ELF-1 (cell line): ENCODE results near the gene HLX.

ENCODE experiments used
- DNase-seq: peaks from one replicate; pipeline ENCODE4 v3.0.0-alpha.2; 2016; ENCODE audit warnings: low read depth, low spot score

The HLX gene

DNA sequence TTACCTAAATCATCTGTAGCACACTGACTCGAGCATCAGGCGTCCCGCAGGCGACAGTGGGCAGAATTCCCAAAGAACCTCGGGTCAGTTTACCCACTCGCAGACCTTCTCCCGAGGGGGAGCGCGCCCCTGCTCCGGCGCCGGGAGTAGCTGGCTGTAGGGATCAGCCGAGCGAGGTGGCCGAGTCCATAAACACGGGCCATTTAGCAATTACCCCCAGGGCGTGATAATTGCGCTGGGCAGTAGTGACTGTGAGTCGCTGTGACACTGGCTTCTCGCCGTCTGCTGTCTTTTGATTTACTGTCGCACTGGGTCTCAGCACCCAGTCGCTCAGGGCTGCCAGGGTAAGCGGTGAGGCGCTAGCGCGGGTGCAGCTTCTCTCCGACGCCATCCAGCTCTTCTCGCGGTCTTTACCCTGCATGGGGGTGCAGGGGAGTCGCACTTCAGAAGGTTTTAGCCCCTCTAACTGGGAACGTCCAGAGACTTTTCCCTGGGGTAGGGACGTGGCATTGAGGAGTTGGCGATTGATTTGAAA lies 16.2 kb downstream of the HLX start:
- peak; percentile 50 for DNase-seq

DNA sequence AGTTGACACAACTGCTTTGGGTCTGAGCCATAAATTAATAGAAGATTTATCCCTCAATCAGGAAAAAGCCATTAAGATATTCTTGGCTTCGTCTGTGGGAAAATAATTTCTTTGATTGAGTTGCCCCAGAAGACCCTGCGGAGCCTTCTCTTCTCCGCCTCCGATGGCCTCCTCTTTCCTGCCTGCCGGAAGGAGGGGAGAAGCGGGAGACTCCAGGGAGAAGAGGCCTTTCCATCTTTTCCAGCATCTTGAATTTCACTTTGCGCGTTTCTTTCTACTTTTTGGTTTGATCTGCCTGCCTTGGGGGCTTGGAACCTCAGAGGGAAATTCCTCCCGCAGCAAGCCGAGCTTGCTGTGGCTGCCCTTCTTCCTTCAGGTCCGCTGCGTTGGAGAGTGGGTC lies 16.8 kb downstream of the HLX start:
- DNase-seq, result no peak

DNA sequence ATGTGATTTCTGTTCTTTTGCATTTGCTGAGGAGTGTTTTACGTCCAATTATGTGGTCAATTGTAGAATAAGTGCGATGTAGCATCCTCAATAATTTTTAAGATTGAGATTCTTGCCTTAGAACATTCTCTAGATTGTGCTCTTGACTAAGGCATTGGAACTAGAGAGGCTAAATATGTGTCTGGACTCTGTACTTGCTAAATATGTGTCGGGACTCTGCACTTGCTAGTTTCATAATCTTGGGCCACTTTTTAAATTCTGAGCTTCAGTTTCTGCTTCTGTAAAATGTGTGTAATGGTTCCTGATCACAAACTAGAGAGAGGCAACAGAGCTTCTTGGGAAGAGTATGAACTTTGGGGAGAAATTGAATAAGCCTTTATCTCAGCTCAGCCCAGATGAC lies 21.6 kb downstream of the HLX start:
- DNase-seq, result no peak

DNA sequence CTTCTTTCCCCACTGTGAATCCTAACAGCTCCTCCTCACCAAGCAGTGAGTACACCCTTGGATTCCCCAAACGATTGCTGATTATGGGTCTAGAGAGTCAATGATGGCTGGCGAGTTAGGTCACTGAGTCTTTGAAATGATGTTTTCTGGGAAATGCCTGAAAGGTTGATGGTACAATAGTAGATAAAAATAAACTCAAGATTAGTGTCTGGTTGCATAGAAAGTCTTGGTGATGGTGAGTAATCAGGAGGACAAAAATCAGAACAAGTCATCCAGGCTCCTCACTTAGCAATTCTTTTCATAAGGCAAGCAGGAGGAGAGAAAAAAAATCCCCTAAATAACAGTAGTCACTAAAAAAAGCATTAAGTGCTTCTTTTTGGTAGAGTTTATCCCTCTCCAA lies 22.6 kb downstream of the HLX start:
- DNase-seq, result no peak

DNA sequence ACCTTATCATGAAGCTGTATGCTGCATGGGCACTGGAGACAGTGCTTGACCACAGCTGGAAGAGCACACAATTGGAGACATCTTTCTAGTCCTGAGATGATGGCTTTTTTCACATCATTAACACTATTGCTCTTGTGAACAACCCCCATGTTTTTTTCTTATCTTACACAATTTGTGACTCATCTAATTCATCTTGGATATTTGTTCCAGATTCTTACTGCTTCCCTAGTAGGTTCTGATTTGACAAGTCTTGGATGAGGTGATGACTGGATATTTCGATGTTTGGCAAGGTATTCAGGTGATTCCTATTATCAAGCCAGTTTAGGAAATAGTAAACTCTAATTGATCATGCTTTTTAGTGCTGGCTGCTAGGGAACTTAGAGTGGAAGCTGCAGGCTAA lies 23.7 kb downstream of the HLX start:
- no peak for DNase-seq

DNA sequence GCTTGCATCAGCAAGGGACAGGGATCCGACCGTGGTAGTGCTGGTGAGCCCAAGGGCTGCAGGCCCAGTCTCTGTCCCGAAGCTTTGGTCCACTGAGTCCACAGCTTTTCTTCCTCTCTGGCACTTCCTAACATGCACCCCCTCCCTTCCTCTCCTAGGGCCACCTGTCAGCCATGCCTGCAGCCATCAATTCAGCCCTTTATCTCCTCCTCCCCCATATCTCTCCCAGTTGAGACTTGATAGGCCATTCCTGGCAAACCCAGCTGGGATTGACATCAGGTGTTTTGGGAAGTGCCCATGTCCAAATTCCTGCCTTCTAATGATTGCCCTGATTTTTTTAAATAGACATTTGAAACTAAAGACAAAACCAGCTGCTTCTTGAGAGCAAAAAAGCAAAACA lies 25.6 kb downstream of the HLX start:
- no peak for DNase-seq

DNA sequence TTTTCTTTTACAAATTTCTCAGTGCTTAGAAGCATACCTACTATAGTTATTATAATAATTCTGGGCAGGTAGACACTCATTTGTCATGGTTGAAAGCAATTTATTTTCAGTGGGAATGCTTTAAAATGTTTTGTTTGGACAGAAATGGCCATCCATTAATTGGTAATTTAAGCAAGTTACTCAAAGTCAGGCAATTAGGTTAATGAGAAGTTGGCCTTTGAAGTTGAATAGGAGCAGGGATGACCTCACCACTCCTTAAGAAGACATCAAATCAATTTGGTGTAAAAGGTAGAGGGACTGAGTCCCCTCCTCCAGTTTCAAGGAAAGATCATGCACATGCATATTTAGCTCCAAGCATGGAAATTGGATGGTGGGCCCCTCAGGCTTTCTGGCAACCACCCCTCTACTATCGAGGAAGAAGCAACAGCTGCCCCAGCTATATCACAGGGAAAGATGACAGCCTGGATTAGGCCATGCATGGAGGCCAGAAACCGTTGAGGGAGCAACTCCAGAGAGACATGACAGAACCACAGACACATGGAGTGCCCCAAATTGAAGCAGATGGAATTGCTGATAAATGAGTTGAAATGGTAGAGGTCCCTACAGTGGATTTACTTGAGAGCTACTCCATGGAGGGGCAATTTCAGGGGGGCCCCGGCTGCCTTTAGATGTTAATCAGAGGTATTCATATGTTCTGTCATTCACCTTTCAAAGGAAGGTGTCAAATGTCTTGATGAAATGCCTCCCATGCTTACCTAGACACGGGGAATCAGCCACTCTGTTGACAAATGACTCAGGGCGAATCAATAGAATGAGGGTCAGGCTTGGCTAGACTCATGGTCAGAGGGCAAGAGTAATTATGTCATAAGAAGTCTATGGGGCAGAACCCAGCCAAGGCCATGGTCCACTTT lies 26.7 kb downstream of the HLX start:
- DNase-seq, result no peak

DNA sequence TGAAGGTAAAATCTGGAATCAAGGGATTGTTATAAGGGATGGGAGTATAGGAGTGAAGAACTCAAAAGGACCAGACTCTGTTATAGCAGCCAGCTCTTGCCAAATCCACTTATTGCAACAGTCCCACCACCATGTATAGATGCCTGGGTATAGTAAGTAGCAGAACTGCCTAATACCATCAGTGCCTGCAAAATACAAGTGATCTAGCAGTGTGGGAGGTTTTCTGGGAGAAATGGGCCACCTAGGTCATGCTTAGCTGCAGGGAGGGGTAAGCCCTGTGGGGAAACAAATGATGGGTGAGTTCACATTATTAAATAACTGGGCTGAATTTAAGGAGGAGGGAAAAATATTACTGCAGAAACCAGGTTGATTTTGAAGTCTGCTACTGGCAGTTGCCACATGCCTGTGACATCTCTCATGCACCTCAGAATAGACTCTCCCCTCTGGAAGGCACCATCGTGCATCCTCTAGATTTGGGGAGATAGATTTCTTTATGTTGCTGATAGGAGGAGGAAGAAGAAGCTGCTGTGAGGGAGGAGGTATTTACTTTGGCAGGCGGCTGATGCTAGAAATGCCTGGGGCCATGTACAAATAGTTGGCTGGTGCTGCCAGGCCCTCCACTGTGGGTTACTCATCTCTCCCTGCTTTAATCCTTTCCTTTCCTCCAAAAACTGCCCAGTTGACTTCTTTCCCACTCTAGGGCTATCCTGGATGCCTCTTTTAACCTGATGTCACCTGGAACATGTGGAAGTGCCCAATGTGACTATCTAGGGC lies 27.5 kb downstream of the HLX start:
- DNase-seq, result no peak

DNA sequence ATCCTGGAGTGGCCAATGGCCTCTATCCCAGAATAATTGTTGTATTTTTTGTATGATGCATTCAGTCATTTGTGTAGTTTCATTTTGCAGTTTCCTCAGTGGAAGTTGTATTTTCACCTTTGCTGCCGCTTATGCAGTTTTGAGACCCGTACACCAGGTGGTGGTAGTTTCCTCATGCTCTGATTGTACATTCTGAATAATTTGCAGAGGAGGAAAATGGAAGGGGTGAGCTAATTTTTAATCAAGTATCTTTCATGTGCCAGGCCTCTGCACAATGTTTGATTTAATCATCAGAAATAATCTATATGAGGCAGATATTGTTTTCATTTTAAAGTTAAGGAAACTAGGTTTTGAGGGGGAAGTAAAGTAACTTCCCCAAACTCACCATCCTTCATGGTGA lies 29.5 kb downstream of the HLX start:
- no peak for DNase-seq

DNA sequence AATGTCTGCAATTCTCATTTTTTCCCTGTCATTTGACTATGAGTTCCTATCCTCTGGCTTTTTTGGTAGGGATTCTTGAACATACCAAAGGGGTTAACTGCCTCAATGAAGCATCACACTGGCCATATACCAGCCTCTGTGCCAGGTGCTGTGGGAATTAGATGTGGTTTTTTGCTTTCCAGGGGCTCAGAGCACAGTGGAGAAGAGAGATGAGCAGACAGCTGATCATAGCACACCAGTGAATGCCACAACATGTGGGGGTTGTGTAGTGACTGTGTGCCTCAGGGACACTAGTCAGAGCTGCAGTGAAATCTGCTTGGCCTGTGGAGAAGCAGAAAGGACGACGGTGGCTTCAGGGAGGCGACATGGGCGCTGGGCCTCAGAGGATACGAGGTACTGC lies 30.8 kb downstream of the HLX start:
- no peak for DNase-seq

DNA sequence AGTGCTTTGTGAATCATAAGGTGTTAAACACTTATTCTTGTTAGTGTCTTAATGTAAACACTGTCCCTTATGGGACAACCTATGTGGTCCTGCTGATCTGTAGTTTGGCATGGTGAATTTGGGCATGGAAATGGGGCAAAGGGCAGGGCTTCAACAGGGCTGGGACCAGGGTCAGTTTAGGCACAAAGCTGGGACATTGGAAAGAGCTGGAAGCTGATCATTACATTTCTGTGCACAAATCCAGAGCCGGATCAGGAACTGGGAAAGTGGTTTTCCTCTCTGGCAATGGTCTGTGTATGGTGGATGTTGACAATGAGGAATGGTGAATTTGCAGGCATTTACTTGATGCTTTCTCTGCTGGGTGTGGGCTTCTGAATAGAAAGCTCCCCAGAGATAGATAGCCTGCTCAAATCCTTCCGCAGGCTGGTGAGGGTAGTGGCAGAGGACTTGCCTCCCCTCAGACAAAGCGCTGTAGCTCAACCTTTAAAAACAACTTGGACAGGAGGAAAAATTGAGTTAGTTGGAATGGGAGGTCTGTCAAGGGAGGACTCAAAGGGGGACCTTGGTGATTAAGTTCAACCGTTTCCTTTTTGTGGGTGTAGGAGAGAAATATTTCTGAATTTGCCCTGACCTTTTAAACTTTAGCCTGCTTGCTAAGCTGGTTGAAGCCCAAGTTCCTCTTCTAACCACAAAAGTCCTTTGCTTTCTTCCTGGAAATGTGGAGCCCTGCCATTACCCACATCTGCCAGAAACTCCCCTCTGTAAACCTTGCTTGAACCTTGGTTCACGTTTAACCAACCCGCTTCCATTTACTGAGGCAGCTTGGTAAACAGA lies 35.3 kb downstream of the HLX start:
- no peak for DNase-seq

DNA sequence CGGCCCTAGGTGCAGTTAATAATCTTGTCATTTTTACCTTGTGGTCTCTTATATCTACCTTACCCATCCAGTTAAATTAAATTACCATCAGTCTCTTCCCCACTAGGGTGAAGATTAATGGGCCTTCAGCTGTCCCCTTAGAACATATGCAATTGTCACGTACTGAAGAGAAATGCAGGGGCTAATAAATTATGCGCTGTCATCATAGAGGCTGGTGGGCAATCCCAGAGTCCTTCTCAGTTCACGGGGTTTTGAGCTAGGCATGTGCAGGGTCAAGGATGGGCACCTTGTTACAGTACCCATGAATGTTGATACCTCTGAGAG lies 35.8 kb downstream of the HLX start:
- no peak for DNase-seq

DNA sequence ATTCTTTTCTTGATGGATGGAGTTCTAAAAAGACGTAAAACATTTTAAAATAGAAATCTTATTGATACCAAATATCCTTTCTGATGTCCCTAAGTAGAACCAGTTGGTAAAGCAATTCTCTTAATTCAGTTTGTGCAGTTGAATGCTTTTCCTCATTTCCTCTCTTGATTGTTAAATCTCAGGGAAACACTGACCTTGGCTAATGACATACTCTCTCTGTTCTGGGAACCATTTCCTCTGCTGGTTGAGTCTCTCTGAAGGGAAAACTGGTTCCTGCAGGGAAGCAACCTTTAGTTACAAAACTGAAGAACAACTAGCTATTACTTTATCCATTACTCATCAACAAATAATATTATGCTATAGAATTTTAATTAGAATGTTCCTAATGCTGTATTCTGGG lies 36.7 kb downstream of the HLX start:
- no peak for DNase-seq

DNA sequence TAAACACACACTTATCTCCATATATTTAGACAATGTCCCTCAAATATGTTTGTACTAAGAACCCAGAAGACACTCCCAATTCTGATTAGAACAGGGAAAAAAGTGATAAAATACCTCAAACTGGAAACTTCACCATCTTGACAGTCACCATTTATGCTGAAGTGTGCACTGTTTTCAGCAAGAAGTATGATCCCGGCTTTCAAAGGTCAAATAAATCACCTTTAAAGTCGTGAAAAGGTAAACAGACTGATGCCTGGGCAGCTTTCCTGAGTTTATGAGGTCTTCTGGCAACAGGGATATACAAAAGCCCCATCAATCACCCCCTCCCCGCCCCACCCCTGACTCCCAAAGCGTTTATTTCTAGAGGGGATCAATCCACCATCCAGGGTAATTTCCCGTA lies 37.9 kb downstream of the HLX start:
- no peak for DNase-seq

DNA sequence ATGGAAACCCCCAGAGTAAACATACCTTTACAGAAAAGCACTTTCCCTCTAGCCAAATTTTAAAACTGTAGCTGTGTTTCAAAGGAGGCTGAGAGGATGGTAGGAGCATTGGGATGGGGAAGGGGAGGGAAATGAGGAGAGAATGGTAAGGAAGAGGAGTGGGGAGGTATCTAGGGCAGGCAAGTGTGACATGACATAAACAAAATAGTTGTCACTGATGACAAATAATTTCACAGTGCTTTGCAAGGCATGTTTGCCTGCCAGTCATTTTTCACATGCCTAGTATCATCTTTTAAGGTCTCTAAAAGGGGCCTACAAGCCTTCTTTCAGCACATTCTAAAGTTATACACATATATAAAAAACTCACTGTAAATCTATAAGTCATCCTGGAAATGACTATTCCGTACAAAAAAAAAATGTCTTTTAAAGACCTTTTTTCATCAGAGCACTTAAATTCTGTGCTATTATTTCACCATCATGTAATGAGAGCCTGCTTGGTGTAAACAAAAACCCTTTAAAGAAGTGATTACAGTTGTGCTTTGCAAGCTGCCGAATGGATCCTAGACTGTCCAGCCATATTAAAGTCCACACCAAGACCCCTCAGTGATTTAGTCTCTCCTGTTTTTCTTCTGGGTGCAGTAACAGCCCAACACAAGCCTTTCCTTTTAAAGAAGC lies 38.4 kb downstream of the HLX start:
- no peak for DNase-seq

DNA sequence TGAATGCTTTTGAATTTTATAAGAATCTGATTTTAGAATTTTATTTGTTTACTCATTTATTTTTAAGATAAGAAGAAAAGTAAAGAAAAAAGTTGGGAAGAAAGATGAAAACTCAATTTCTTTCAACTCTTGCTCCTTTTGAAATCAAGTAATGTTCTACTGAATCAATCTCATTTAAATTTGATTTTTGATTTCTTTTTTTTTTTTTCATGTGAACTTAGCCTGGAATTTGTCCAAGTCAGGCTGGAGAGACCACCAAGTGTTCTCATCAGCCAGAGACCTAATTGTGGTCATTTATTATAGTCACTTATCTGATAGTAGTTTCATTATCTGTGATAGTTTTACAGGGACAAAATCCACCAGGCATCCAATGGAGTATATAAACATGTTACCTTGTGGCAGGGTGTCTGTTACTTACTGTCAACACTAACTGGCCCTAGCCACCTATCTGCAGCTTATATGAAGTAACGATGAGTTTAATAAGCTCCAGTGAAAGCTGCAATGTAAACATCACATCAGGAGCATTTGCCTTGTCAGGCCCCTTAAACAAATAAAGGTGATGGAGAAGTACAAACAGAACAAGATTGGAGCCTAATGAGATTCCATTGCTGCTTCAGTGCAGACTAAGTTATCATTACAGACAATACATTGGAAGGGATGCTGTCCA lies 39.2 kb downstream of the HLX start:
- no peak for DNase-seq

DNA sequence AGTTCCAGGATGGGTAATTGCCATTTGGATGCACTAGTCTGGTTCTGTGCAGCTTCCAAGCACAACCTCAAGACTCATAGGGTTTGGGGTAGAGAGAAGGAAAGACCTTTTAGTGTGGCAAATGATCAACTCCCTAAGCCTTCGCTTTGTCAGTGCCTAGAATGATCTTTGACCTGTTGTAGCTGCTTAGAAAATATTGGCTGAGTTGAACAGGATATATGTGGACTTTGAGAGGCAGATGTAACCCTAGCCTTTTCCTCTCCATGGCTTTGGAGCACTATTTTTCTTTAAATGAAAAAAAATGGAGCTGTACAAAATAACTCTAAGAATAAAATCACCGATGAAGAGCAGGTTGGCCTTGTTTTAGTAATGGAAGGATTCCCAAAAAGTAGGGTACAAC lies 41.7 kb downstream of the HLX start:
- no peak for DNase-seq

DNA sequence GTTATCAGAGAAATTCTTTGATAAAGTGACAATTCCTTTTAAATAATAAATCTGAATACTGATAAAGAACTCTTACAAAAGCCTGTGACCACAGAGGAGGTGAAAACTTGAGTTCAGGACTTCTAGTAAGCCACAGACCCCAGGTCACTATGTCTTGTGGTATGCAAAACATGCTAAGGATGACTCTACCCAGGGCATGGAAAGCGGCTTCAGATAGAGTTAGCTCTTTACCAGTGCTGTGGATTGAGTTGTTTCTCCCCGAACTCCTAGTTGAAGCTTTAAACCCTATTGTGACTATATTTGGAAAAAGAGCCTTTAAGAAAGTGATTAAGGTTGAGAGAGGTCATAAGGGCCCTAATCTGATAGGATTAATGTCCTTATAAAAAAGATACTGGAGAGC lies 42.3 kb downstream of the HLX start:
- no peak for DNase-seq

DNA sequence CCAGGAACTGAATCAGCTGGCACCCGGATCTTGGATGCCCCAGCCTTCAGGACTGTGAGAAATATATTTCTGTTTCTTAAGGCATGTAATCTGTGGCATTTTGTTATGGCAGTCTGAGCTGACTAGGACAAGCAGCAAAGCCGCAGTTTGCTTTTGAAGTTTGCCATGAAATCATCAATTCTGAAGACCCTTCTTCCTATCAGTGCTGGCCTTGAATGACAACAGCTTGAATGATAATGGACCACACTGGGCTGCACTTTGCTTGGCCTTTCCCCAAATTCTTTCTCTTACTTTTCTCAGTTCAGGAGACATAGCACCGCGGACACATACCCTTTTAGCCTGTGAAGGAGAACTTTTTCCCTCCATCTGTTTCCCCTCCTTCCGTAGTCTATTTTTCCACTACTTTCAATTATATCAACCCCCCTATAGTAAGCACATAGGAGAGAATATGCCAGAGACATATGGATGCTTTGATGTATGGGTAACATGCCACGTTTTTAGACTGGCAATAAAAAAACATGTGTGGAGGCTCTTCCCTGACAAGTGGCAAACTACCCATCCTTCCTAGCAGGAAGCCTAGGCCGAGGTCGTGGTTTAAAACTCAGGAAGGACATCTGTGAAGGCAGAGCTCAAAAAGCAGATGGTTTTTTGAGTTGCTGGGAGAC lies 42.9 kb downstream of the HLX start:
- no peak for DNase-seq

DNA sequence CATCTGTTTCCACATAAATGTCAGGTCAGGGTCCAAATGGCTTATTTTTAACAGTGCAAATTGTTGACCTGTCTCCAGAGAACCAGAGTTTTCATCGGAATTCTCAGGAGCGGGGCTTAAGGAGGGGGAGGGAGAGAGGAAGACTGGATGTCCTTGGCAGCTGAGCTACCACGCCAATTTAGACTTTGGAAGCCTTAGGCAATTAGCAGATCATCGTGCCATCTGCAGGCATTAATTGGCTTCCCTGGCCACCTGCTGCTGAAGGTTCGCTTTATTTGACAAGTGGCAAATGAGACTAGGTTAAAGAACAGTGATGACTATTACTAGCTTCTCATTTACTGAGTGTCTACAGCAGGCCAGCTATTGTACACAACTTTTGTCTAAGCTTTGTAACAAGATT lies 43.7 kb downstream of the HLX start:
- no peak for DNase-seq
